Neutrophil (primary cell): ENCODE data around the gene CLINT1.

ENCODE experiments used
- H3K27ac ChIP-seq: fragments of 200-600 bp; sonication (generic); 2 replicates; pipeline ENCODE4 v1.5.1; 2016; ENCODE audit warnings: mild to moderate bottlenecking, moderate library complexity
- H3K27me3 ChIP-seq: fragments of 200-600 bp; sonication (generic); 2 replicates; pipeline ENCODE4 v1.6.0; 2016; ENCODE audit warnings: mild to moderate bottlenecking
- H3K36me3 ChIP-seq: fragments of 200-600 bp; sonication (generic); 2 replicates; pipeline ENCODE4 v1.5.1; 2017
- H3K4me1 ChIP-seq, 2 experiments: fragments of 200-600 bp in 1 of 2; sonication (generic) in 1 of 2; 1 replicate in 1 of 2; 2 replicates in 1 of 2; pipeline versions ENCODE4 v1.5.1 to v1.6.1; 2013 to 2016; ENCODE audit warnings: low read depth in 1 of 2, low read length in 1 of 2, mild to moderate bottlenecking in 1 of 2, moderate library complexity in 1 of 2; ENCODE audit not compliant: control insufficient read depth in 1 of 2, insufficient read depth in 1 of 2
- H3K4me3 ChIP-seq, 2 experiments: fragments of 200-600 bp in 1 of 2; sonication (generic) in 1 of 2; 1 replicate in 1 of 2; 2 replicates in 1 of 2; pipeline ENCODE4 v1.5.1; 2013 to 2016; ENCODE audit warnings: low read depth in 1 of 2, low read length in 1 of 2, mild to moderate bottlenecking in 1 of 2, moderate library complexity in 1 of 2
- H3K9me3 ChIP-seq: fragments of 200-600 bp; sonication (generic); 2 replicates; pipeline ENCODE4 v1.5.1; 2016
- CTCF ChIP-seq: fragments of 200-600 bp; sonication (generic); IDR thresholded peaks from 2 replicates; pipeline ENCODE4 v1.5.1; 2016; ENCODE audit warnings: antibody characterized with exemption

Gene CLINT1

GRCh38 chr5:157778121-157778805 lies 80.7 kb downstream of the CLINT1 start:
- Histone ChIP-seq H3K4me3 (no peak overlapping the region), H3K27me3 (no peaks in the 10 kb centered on the region)
- TF ChIP-seq CTCF = no peak

DNA sequence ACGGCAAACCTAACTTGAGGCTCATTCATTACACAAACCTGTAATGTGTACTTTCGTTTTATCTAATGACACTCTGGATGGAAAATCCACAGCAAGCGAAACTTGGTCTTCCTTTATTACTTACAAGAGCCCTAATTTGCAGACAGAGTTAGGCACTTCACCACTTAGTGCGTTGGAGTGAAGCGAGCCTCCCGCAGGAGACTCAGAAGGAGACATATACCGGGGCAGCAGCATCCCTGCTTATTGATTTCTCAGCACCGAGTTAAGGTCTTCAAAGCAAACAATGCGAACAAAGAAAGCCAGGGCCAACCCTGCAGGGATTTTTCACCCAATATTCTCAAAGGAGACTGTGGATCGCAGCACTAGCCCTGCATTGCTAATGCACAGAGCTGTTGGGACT lies 86.8 kb downstream of the CLINT1 start:
- Histone ChIP-seq H3K9me3 (no peaks in the 10 kb centered on the region), H3K27ac (no peak overlapping the region), H3K4me1 (no peaks in the 10 kb centered on the region), H3K36me3 (no peaks in the 10 kb centered on the region), H3K4me3 (no peak overlapping the region), H3K27me3 (no peaks in the 10 kb centered on the region)
- no peak for TF ChIP-seq CTCF

More at GRCh38 chr5:157778121-157778805, 80.7 kb downstream of the CLINT1 start:
- H3K4me1 ChIP-seq = no peaks in the 10 kb centered on the region
- no peaks in the 10 kb centered on the region for H3K9me3 ChIP-seq
- peaks cover 5% of the 10 kb centered on the region for H3K36me3 ChIP-seq
- H3K27ac ChIP-seq = no peak overlapping the region

DNA sequence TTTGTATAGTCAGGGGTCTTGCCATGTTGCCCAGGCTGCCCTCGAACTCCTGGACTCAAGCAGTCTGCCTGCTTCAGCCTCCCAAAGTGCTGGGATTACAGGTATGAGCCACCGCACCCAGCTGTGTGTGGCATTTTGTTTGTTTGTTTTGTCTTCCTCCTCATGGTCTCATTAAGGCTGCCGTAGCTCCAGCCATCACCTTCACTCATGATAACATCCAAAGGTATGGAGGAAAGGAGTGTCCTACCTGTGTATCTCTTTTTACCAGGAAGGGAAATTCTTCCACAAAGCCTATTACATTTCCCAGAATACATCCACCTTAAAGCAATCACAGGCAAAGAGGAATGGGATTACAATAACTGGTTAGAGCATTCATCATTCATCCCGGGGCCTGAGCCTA lies 88.3 kb downstream of the CLINT1 start:
- no peak overlapping the region for H3K4me3 ChIP-seq
- TF ChIP-seq CTCF = no peak
- no peaks in the 10 kb centered on the region for H3K36me3 ChIP-seq
- H3K4me1 ChIP-seq = no peaks in the 10 kb centered on the region
- H3K27ac ChIP-seq = no peak overlapping the region
- H3K27me3 ChIP-seq = no peaks in the 10 kb centered on the region
- no peaks in the 10 kb centered on the region for H3K9me3 ChIP-seq

GRCh38 chr5:157767689-157768088 lies 91.3 kb downstream of the CLINT1 start:
- Histone ChIP-seq H3K36me3 (no peaks in the 10 kb centered on the region), H3K27ac (no peak overlapping the region), H3K9me3 (no peaks in the 10 kb centered on the region)

DNA sequence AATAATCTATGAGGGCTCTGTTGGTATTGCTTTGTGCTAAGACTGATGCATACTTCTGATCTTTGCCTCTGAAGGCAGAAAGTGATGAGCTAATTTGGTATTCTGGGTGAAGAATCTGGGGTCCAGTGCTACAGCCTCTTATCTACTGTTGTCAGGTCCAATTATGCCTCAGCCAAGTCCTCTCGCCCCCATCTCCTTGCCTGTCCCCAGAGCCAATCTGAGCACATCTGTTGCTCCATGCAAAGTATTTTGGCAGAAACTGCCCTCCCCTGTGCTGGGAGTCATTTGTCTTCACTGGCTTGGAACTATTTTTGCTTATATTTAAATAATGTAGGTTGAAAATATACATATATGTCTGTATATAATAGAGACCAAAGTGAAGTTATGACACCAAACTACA lies 92.0 kb downstream of the CLINT1 start:
- Histone ChIP-seq H3K9me3 (no peaks in the 10 kb centered on the region), H3K27me3 (no peaks in the 10 kb centered on the region), H3K36me3 (no peaks in the 10 kb centered on the region), H3K4me3 (no peak overlapping the region), H3K4me1 (peaks cover 0 to 4% of the 10 kb centered on the region in 2 experiments), H3K27ac (no peak overlapping the region)
- no peak for TF ChIP-seq CTCF

More at GRCh38 chr5:157767689-157768088, 91.3 kb downstream of the CLINT1 start:
- no peak overlapping the region for H3K4me3 ChIP-seq
- TF ChIP-seq CTCF = no peak
- no peaks in the 10 kb centered on the region for H3K4me1 ChIP-seq
- H3K27me3 ChIP-seq = no peaks in the 10 kb centered on the region
